NCI-H1417 treated with DMSO at 0.1 percent for 48 hours (cell line): ENCODE results near the gene GABPA.

Experiments
- DNase-seq: peaks from one replicate; lab custom pipeline; 2025; lab: John Stamatoyannopoulos, UW

Gene GABPA

GRCh38 chr21:25811186-25811585 lies 76.4 kb downstream of the GABPA start:
- no peak for DNase-seq

GRCh38 chr21:25813917-25814316 lies 79.1 kb downstream of the GABPA start:
- DNase-seq, result no peak

GRCh38 chr21:25818121-25818520 lies 83.3 kb downstream of the GABPA start:
- DNase-seq, result no peak

GRCh38 chr21:25818551-25818950 lies 83.8 kb downstream of the GABPA start:
- no peak for DNase-seq
